Activated T-helper 2 cell treated with anti-CD3 and anti-CD28 coated beads, Interferon-gamma antibody, Interleukin-2, Interleukin-4, amounts not matched to agents 10 μg/mL and 5 μg/mL and 100 μg/mL, durations not matched to agents 14 hours and 24 hours and 36 hours (primary cell): ENCODE measurements around the gene TAF4. TPM values are rescaled to one million over a fixed set of nuclear protein-coding genes. Genes with fewer than 3 reads are reported as not detected.
"Not testable (repeated sequence)": the region's sequence is repeated elsewhere in the genome, so short reads cannot be mapped to it uniquely, and the experiment has no call there.

Source experiments
- DNase-seq: peaks from one replicate; pipeline ENCODE4 v3.0.0; 2021; ENCODE audit warnings: low spot score
- H3K27ac Mint-ChIP-seq: one replicate; pipeline ENCODE4 v1.8.0; 2021; ENCODE audit warnings: mixed read lengths
- H3K27me3 Mint-ChIP-seq: one replicate; pipeline ENCODE4 v1.8.0; 2021; ENCODE audit warnings: low read depth, mixed read lengths
- H3K36me3 Mint-ChIP-seq: one replicate; pipeline ENCODE4 v1.8.0; 2021; ENCODE audit warnings: low read depth, mixed read lengths
- H3K4me1 Mint-ChIP-seq: one replicate; pipeline ENCODE4 v1.8.0; 2021; ENCODE audit warnings: low read depth, mixed read lengths
- H3K4me3 Mint-ChIP-seq: one replicate; pipeline ENCODE4 v1.8.0; 2021; ENCODE audit warnings: low read depth, mild to moderate bottlenecking, moderate library complexity, mixed read lengths
- H3K9me3 Mint-ChIP-seq: one replicate; pipeline ENCODE4 v1.8.0; 2021; ENCODE audit warnings: mixed read lengths
- intact Hi-C: fragments of 100-400 bp; cut with micrococcal nuclease; formaldehyde crosslinking; loops from one replicate; pipeline ENCODE4 v1.15.1; 2023
- total RNA-seq: library from RNA; stranded (reverse); gene quantifications from 2 replicates; pipeline ENCODE4 v1.2.3, GENCODE V29; 2022

TAF4 gene
- total RNA-seq, 1 donor from 2014 or later, result 26.9 TPM

GRCh38 chr20:61975407-61976129 lies 90.1 kb downstream of the TAF4 start:
- no peak overlapping the region for H3K4me3 Mint-ChIP-seq
- H3K27ac Mint-ChIP-seq, result no peak overlapping the region
- no peaks in the 10 kb centered on the region for H3K27me3 Mint-ChIP-seq
- H3K4me1 Mint-ChIP-seq, result no peaks in the 10 kb centered on the region
- DNase-seq, result no peak
- H3K9me3 Mint-ChIP-seq, result no peaks in the 10 kb centered on the region
- peaks cover 30% of the 10 kb centered on the region for H3K36me3 Mint-ChIP-seq
- intact Hi-C loops, result no loop called here

GRCh38 chr20:61974357-61974665 lies 91.4 kb downstream of the TAF4 start:
- peaks cover 26% of the 10 kb centered on the region for H3K36me3 Mint-ChIP-seq
- no peak for DNase-seq
- H3K27me3 Mint-ChIP-seq, result no peaks in the 10 kb centered on the region
- intact Hi-C loops, result no loop called here
- H3K27ac Mint-ChIP-seq, result no peak overlapping the region
- no peaks in the 10 kb centered on the region for H3K4me1 Mint-ChIP-seq
- no peak overlapping the region for H3K4me3 Mint-ChIP-seq
- no peaks in the 10 kb centered on the region for H3K9me3 Mint-ChIP-seq

- no peak for DNase-seq
- Mint-ChIP-seq H3K9me3 (no peaks in the 10 kb centered on the region), H3K4me1 (no peaks in the 10 kb centered on the region), H3K4me3 (no peak overlapping the region), H3K27ac (no peak overlapping the region), H3K27me3 (no peaks in the 10 kb centered on the region), H3K36me3 (peaks cover 24% of the 10 kb centered on the region)
- intact Hi-C loops, result no loop called here
These were observed 91.9 kb downstream of the TAF4 start for GRCh38 chr20:61973515-61974356.

GRCh38 chr20:61972636-61973508 lies 92.8 kb downstream of the TAF4 start:
- Mint-ChIP-seq H3K27ac (no peak overlapping the region), H3K4me3 (no peak overlapping the region), H3K4me1 (no peaks in the 10 kb centered on the region), H3K9me3 (no peaks in the 10 kb centered on the region), H3K36me3 (peaks cover 24% of the 10 kb centered on the region), H3K27me3 (no peaks in the 10 kb centered on the region)
- intact Hi-C loops, result no loop called here
- DNase-seq, result no peak

GRCh38 chr20:61971595-61971994 lies 94.1 kb downstream of the TAF4 start:
- intact Hi-C loops, H3K4me3 Mint-ChIP-seq, H3K27me3 Mint-ChIP-seq, H3K27ac Mint-ChIP-seq, H3K4me1 Mint-ChIP-seq, H3K9me3 Mint-ChIP-seq, DNase-seq: not testable (repeated sequence)
- H3K36me3 Mint-ChIP-seq, result peaks cover 24% of the 10 kb centered on the region

- Mint-ChIP-seq H3K4me1 (no peaks in the 10 kb centered on the region), H3K27ac (no peak overlapping the region), H3K36me3 (peaks cover 16% of the 10 kb centered on the region), H3K4me3 (no peak overlapping the region), H3K9me3 (no peaks in the 10 kb centered on the region), H3K27me3 (peaks cover 3% of the 10 kb centered on the region)
- no peak for DNase-seq
- intact Hi-C loops, result no loop called here
These were observed 95.3 kb downstream of the TAF4 start for GRCh38 chr20:61970357-61970756.

- Mint-ChIP-seq H3K9me3 (no peaks in the 10 kb centered on the region), H3K27me3 (peaks cover 7% of the 10 kb centered on the region), H3K4me3 (no peak overlapping the region), H3K4me1 (no peaks in the 10 kb centered on the region), H3K27ac (no peak overlapping the region), H3K36me3 (peaks cover 16% of the 10 kb centered on the region)
- DNase-seq, result no peak
- intact Hi-C loops, result no loop called here
These were observed 95.9 kb downstream of the TAF4 start for GRCh38 chr20:61969806-61970205.

- Mint-ChIP-seq H3K4me3 (no peak overlapping the region), H3K27me3 (peaks cover 12% of the 10 kb centered on the region), H3K9me3 (no peaks in the 10 kb centered on the region), H3K4me1 (no peaks in the 10 kb centered on the region), H3K27ac (no peak overlapping the region), H3K36me3 (peaks cover 13% of the 10 kb centered on the region)
- intact Hi-C loops, result no loop called here
- no peak for DNase-seq
These were observed 96.7 kb downstream of the TAF4 start for GRCh38 chr20:61968932-61969331.

- Mint-ChIP-seq H3K36me3 (peaks cover 6% of the 10 kb centered on the region), H3K27me3 (peaks cover 14% of the 10 kb centered on the region), H3K4me1 (no peaks in the 10 kb centered on the region), H3K27ac (no peak overlapping the region), H3K4me3 (no peak overlapping the region), H3K9me3 (no peaks in the 10 kb centered on the region)
- intact Hi-C loops, result no loop called here
- no peak for DNase-seq
These were observed 97.5 kb downstream of the TAF4 start for GRCh38 chr20:61968036-61968810.

GRCh38 chr20:61967300-61967699 lies 98.4 kb downstream of the TAF4 start:
- no peaks in the 10 kb centered on the region for H3K36me3 Mint-ChIP-seq
- no peak for DNase-seq
- no peaks in the 10 kb centered on the region for H3K9me3 Mint-ChIP-seq
- intact Hi-C loops, result no loop called here
- peaks cover 14% of the 10 kb centered on the region for H3K27me3 Mint-ChIP-seq
- no peaks in the 10 kb centered on the region for H3K4me1 Mint-ChIP-seq
- H3K4me3 Mint-ChIP-seq, result no peak overlapping the region
- no peak overlapping the region for H3K27ac Mint-ChIP-seq

- Mint-ChIP-seq H3K27ac (no peak overlapping the region), H3K4me1 (no peaks in the 10 kb centered on the region), H3K4me3 (no peak overlapping the region), H3K9me3 (no peaks in the 10 kb centered on the region), H3K36me3 (no peaks in the 10 kb centered on the region), H3K27me3 (peaks cover 14% of the 10 kb centered on the region)
- DNase-seq, result no peak
- intact Hi-C loops, result no loop called here
These were observed 99.0 kb downstream of the TAF4 start for GRCh38 chr20:61966492-61967244.
